MM.1S (cell line): Measurements from ENCODE around the gene TYMS.

ENCODE experiments used
- EZH2phosphoT487 ChIP-seq: fragments of 300-600 bp; sonication (generic); IDR thresholded peaks from 2 replicates; pipeline ENCODE4 v1.6.1; 2018; ENCODE audit warnings: antibody characterized with exemption, low read length
- TF ChIP-seq, protein P1 (sequence below): fragments of 300-600 bp; sonication (generic); IDR thresholded peaks from 2 replicates; pipeline ENCODE4 v1.5.1; 2016; ENCODE audit warnings: antibody characterized with exemption, low read length, mixed read lengths

DNA sequence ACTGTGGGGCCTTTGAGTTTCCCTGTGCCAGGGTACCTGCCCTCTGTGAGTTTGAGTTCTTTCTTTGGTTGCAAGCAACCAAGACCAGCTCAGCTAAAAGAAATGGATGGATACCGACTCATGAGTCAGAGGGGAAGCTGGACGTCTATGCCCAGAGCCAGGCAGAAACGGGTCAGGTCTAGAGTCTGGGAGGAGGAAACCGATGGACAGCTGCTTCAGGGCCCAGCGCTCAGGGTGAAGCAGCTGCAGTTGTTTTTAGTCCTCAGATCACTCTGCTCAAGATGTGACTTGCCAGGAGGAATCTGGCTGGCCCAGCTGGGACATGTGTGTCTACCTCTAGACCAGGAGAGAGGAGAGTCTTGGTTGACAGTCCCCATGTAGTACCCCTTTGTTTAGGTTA is 10.1 kb upstream of the TYMS start:
- TF ChIP-seq, protein P1, sequence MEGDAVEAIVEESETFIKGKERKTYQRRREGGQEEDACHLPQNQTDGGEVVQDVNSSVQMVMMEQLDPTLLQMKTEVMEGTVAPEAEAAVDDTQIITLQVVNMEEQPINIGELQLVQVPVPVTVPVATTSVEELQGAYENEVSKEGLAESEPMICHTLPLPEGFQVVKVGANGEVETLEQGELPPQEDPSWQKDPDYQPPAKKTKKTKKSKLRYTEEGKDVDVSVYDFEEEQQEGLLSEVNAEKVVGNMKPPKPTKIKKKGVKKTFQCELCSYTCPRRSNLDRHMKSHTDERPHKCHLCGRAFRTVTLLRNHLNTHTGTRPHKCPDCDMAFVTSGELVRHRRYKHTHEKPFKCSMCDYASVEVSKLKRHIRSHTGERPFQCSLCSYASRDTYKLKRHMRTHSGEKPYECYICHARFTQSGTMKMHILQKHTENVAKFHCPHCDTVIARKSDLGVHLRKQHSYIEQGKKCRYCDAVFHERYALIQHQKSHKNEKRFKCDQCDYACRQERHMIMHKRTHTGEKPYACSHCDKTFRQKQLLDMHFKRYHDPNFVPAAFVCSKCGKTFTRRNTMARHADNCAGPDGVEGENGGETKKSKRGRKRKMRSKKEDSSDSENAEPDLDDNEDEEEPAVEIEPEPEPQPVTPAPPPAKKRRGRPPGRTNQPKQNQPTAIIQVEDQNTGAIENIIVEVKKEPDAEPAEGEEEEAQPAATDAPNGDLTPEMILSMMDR, result no peak
- TF ChIP-seq EZH2phosphoT487, result no peak
